ENCODE measurements around the gene AK6. TPM values are rescaled to one million over a fixed set of nuclear protein-coding genes. Genes with fewer than 3 reads are reported as not detected.

The AK6 gene
- total RNA-seq, 1 experiment from 2014 or later, result 32.9 TPM

DNA sequence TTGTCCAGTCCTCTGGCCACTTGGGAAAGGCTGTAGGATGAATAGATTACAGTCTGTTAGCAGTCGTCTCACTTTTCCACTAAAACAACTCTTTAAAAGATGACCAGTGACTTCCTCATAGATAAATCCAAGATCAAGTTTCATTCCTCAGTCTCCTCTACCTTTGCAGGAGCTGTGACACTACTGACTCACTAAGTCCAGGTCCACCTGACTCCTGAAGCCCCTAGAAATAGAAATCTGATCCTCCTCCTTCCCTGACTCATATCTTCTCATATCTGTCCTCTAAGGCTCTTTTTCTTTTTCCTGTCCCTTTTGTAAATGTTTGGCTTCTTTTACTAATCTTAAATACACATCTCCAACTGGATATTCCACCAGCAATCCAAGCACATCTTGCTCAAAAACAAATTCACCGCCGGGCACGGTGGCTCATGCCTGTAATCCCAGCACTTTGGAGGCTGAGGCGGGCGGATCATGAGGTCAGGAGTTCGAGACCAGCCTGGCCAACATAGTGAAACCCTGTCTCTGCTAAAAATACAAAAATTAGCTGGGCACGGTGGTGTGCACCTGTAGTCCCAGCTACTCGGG lies 39.3 kb downstream of the AK6 start:
- TF ChIP-seq, protein P1, sequence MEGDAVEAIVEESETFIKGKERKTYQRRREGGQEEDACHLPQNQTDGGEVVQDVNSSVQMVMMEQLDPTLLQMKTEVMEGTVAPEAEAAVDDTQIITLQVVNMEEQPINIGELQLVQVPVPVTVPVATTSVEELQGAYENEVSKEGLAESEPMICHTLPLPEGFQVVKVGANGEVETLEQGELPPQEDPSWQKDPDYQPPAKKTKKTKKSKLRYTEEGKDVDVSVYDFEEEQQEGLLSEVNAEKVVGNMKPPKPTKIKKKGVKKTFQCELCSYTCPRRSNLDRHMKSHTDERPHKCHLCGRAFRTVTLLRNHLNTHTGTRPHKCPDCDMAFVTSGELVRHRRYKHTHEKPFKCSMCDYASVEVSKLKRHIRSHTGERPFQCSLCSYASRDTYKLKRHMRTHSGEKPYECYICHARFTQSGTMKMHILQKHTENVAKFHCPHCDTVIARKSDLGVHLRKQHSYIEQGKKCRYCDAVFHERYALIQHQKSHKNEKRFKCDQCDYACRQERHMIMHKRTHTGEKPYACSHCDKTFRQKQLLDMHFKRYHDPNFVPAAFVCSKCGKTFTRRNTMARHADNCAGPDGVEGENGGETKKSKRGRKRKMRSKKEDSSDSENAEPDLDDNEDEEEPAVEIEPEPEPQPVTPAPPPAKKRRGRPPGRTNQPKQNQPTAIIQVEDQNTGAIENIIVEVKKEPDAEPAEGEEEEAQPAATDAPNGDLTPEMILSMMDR (IDR thresholded peaks at IDR 0.05; ENCODE audit: unreplicated experiment), result no peak
- no peak overlapping the region for H3K4me3 Mint-ChIP-seq (ENCODE audit: low read depth, unreplicated experiment)
- peaks cover 28% of the 10 kb centered on the region for H3K4me1 Mint-ChIP-seq (ENCODE audit: low read depth, unreplicated experiment)
- H3K27ac Mint-ChIP-seq (ENCODE audit: unreplicated experiment), result no peak overlapping the region
- H3K9me3 Mint-ChIP-seq (ENCODE audit: low read depth, unreplicated experiment), result no peaks in the 10 kb centered on the region
- CTCF ChIA-PET, result interaction anchor here (0.6 kb wide), 1 partner anchor 27 kb away, joined by 4 read pairs; no protein-coding TSS in a partner anchor
- intact Hi-C loops (cut with micrococcal nuclease; ENCODE audit: unreplicated experiment), result no loop called here
- peaks cover 17% of the 10 kb centered on the region for H3K36me3 Mint-ChIP-seq (ENCODE audit: insufficient read depth, unreplicated experiment)
- no TSS peak for BruUV-seq (replicated peaks)
- DNase-seq, result no peak
- no peaks in the 10 kb centered on the region for H3K27me3 Mint-ChIP-seq (ENCODE audit: unreplicated experiment)

- Mint-ChIP-seq H3K9me3 (ENCODE audit: low read depth, unreplicated experiment) (no peaks in the 10 kb centered on the region), H3K4me3 (ENCODE audit: low read depth, unreplicated experiment) (no peak overlapping the region), H3K27ac (ENCODE audit: unreplicated experiment) (no peak overlapping the region), H3K36me3 (ENCODE audit: insufficient read depth, unreplicated experiment) (no peaks in the 10 kb centered on the region), H3K4me1 (ENCODE audit: low read depth, unreplicated experiment) (peaks cover 15% of the 10 kb centered on the region), H3K27me3 (ENCODE audit: unreplicated experiment) (no peaks in the 10 kb centered on the region)
- no TSS peak for BruUV-seq (replicated peaks)
- DNase-seq, result no peak
- intact Hi-C loops (cut with micrococcal nuclease; ENCODE audit: unreplicated experiment), result no loop called here
- CTCF ChIA-PET, result no interaction called here
- TF ChIP-seq, protein P1 (IDR thresholded peaks at IDR 0.05; ENCODE audit: unreplicated experiment), result no peak
Measured at GRCh38 chr5:69326365-69326764, 43.0 kb downstream of the AK6 start.

GRCh38 chr5:69317391-69317790 lies 51.9 kb downstream of the AK6 start:
- no TSS peak for BruUV-seq (replicated peaks)
- H3K27ac Mint-ChIP-seq (ENCODE audit: unreplicated experiment), result no peak overlapping the region
- DNase-seq, result no peak
- no peaks in the 10 kb centered on the region for H3K27me3 Mint-ChIP-seq (ENCODE audit: unreplicated experiment)
- TF ChIP-seq, protein P1 (IDR thresholded peaks at IDR 0.05; ENCODE audit: unreplicated experiment), result no peak
- CTCF ChIA-PET, result interaction anchor here (0.6 kb wide), 1 partner anchor 27 kb away, joined by 4 read pairs; no protein-coding TSS in a partner anchor
- H3K9me3 Mint-ChIP-seq (ENCODE audit: low read depth, unreplicated experiment), result no peaks in the 10 kb centered on the region
- intact Hi-C loops (cut with micrococcal nuclease; ENCODE audit: unreplicated experiment), result no loop called here
- H3K36me3 Mint-ChIP-seq (ENCODE audit: insufficient read depth, unreplicated experiment), result peaks cover 16% of the 10 kb centered on the region
- H3K4me3 Mint-ChIP-seq (ENCODE audit: low read depth, unreplicated experiment), result no peak overlapping the region
- no peaks in the 10 kb centered on the region for H3K4me1 Mint-ChIP-seq (ENCODE audit: low read depth, unreplicated experiment)

GRCh38 chr5:69315972-69316371 lies 53.3 kb downstream of the AK6 start:
- DNase-seq, result no peak
- TF ChIP-seq, protein P1 (IDR thresholded peaks at IDR 0.05; ENCODE audit: unreplicated experiment), result no peak
- intact Hi-C loops (cut with micrococcal nuclease; ENCODE audit: unreplicated experiment), result no loop called here
- CTCF ChIA-PET, result interaction anchor here (0.7 kb wide), 1 partner anchor 13 kb away, joined by 9 read pairs; no protein-coding TSS in a partner anchor
- Mint-ChIP-seq H3K27ac (ENCODE audit: unreplicated experiment) (no peak overlapping the region), H3K4me1 (ENCODE audit: low read depth, unreplicated experiment) (no peaks in the 10 kb centered on the region), H3K27me3 (ENCODE audit: unreplicated experiment) (no peaks in the 10 kb centered on the region), H3K9me3 (ENCODE audit: low read depth, unreplicated experiment) (no peaks in the 10 kb centered on the region), H3K36me3 (ENCODE audit: insufficient read depth, unreplicated experiment) (peaks cover 22% of the 10 kb centered on the region), H3K4me3 (ENCODE audit: low read depth, unreplicated experiment) (no peak overlapping the region)
- no TSS peak for BruUV-seq (replicated peaks)

Measured in Calu3 (cell line).